SK-N-SH (cell line): Measurements from ENCODE around the gene MEGF8. TPM values are rescaled to one million over a fixed set of nuclear protein-coding genes. Genes with fewer than 3 reads are reported as not detected.

Source experiments
- CTCF ChIA-PET: fragments of 300-600, 350-600 bp; formaldehyde crosslinking; extraction: SDS; loops from one replicate; lab custom pipeline; 2021; lab: Yijun Ruan, JAX
- POLR2A ChIA-PET: fragments of 350-600 bp; sonication (Branson Sonifier 250); formaldehyde crosslinking; extraction: SDS; loops from one replicate; lab custom pipeline; 2020; ENCODE audit warnings: antibody characterized with exemption, inconsistent platforms; lab: Yijun Ruan, JAX
- DNase-seq: peaks from one replicate; pipeline ENCODE4 v3.0.0; 2012
- H2AFZ ChIP-seq: fragments of 200-600 bp; sonication (generic); 2 replicates; pipeline ENCODE4 v1.8.1; 2016; ENCODE audit warnings: antibody characterized with exemption, mild to moderate bottlenecking, low read depth
- H3F3A ChIP-seq: fragments of 200-600 bp; sonication (generic); replicated peaks from 2 replicates; pipeline ENCODE3; 2016; ENCODE audit warnings: antibody characterized with exemption, mild to moderate bottlenecking; ENCODE audit not compliant: insufficient read depth
- H3K27ac ChIP-seq, 2 experiments: fragments of 200-500 bp in 1 of 2; fragments of 200-600 bp in 1 of 2; sonication (Bioruptor generic) in 1 of 2; sonication (generic), shearing (Covaris generic) in 1 of 2; 2 replicates each; pipeline versions ENCODE4 v1.5.1 to v1.6.1; 2014 to 2016; ENCODE audit warnings: low read depth in 2 of 2, inconsistent platforms in 1 of 2, low read length in 1 of 2, mild to moderate bottlenecking in 1 of 2, mixed read lengths in 1 of 2
- H3K27me3 ChIP-seq: fragments of 200-600 bp; sonication (generic), shearing (Covaris generic); 2 replicates; pipeline ENCODE4 v1.6.1; 2016; ENCODE audit warnings: mixed run types; ENCODE audit not compliant: insufficient read depth
- H3K36me3 ChIP-seq, 2 experiments: fragments of 200-500 bp in 1 of 2; fragments of 200-600 bp in 1 of 2; sonication (Bioruptor generic) in 1 of 2; sonication (generic) in 1 of 2; replicated peaks in 1 of 2; 2 replicates each; pipeline versions ENCODE3 to v1.5.1; 2014 to 2016; ENCODE audit warnings: low read length in 1 of 2, mild to moderate bottlenecking in 1 of 2; ENCODE audit not compliant: insufficient read depth in 2 of 2, control insufficient read depth in 1 of 2
- H3K4me1 ChIP-seq, 2 experiments: fragments of 200-500 bp in 1 of 2; fragments of 200-600 bp in 1 of 2; sonication (Bioruptor generic) in 1 of 2; sonication (generic), shearing (Covaris generic) in 1 of 2; 2 replicates each; pipeline versions ENCODE4 v1.5.1 to v1.6.1; 2014 to 2016; ENCODE audit warnings: low read depth in 1 of 2, low read length in 1 of 2, mixed run types in 1 of 2; ENCODE audit not compliant: insufficient read depth in 2 of 2, control insufficient read depth in 1 of 2
- H3K4me2 ChIP-seq: fragments of 200-600 bp; sonication (generic), shearing (Covaris generic); 2 replicates; pipeline ENCODE4 v1.6.1; 2017; ENCODE audit warnings: mixed run types
- H3K4me3 ChIP-seq, 2 experiments: fragments of 200-500 bp in 1 of 2; fragments of 200-600 bp in 1 of 2; sonication (Bioruptor generic) in 1 of 2; sonication (generic), shearing (Covaris generic) in 1 of 2; 2 replicates each; pipeline versions ENCODE4 v1.5.1 to v1.8.1; 2014 to 2016; ENCODE audit warnings: low read depth in 2 of 2, inconsistent platforms in 1 of 2, low read length in 1 of 2, mild to moderate bottlenecking in 1 of 2, mixed read lengths in 1 of 2, moderate library complexity in 1 of 2
- H3K79me2 ChIP-seq: fragments of 200-600 bp; sonication (generic); 2 replicates; pipeline ENCODE4 v1.8.1; 2017; ENCODE audit warnings: mild to moderate bottlenecking; ENCODE audit not compliant: insufficient read depth
- H3K9ac ChIP-seq: fragments of 200-600 bp; sonication (generic); 2 replicates; pipeline ENCODE4 v1.6.1; 2017; ENCODE audit warnings: mixed run types
- H3K9me2 ChIP-seq: fragments of 200-600 bp; sonication (generic); 2 replicates; pipeline ENCODE4 v1.6.1; 2017; ENCODE audit warnings: mixed run types
- H3K9me3 ChIP-seq: fragments of 200-600 bp; sonication (generic); 2 replicates; pipeline ENCODE4 v1.6.1; 2017; ENCODE audit warnings: mixed run types, mild to moderate bottlenecking, moderate library complexity
- H4K20me1 ChIP-seq: fragments of 200-600 bp; sonication (generic); 2 replicates; pipeline ENCODE4 v1.6.1; 2017; ENCODE audit warnings: mild to moderate bottlenecking, mixed run types; ENCODE audit not compliant: insufficient read depth
- CHD2 ChIP-seq: fragments of 150-350 bp; IDR thresholded peaks from 2 replicates; pipeline ENCODE4 v1.6.1; 2018; ENCODE audit warnings: low read length; ENCODE audit not compliant: partially characterized antibody
- EZH2phosphoT487 ChIP-seq: fragments of 200-600 bp; sonication (generic); IDR thresholded peaks from 2 replicates; pipeline ENCODE4 v1.6.1; 2017; ENCODE audit warnings: low read depth, mixed run types, mild to moderate bottlenecking, antibody characterized with exemption, moderate library complexity, borderline replicate concordance
- FOXM1 ChIP-seq: IDR thresholded peaks from 2 replicates; pipeline ENCODE4 v1.4.0; 2012; ENCODE audit warnings: low read depth, mild to moderate bottlenecking
- GABPA ChIP-seq: IDR thresholded peaks from 2 replicates; pipeline ENCODE4 v1.4.0; 2012; ENCODE audit warnings: low read depth, mild to moderate bottlenecking
- IRF3 ChIP-seq: fragments of 150-350 bp; IDR thresholded peaks from 2 replicates; pipeline ENCODE4 v1.6.1; 2016; ENCODE audit warnings: mild to moderate bottlenecking, low read depth, low read length
- NRF1 ChIP-seq: IDR thresholded peaks from 2 replicates; pipeline ENCODE4 v1.6.1; 2012; ENCODE audit warnings: low read depth, mild to moderate bottlenecking, low read length
- RCOR1 ChIP-seq: fragments of 150-350 bp; IDR thresholded peaks from 2 replicates; pipeline ENCODE4 v1.6.1; 2017; ENCODE audit warnings: antibody characterized with exemption, low read length
- REST ChIP-seq: IDR thresholded peaks from 2 replicates; pipeline ENCODE4 v1.6.1; 2012; ENCODE audit warnings: mild to moderate bottlenecking, low read depth, low read length, moderate library complexity
- WGBS: methylation state at CpG from one replicate; pipeline ENCODE4 v1.1.6; 2017; ENCODE audit warnings: low lambda C conversion rate; 5-methylcytosine and 5-hydroxymethylcytosine counted together
- polyA plus RNA-seq, 3 experiments: library from polyadenylated mRNA; depleted of rRNA; stranded (reverse); fragments of >200 nt; gene quantifications; 2 replicates each; pipeline ENCODE4 v1.2.3, GENCODE V29; 2012

Gene MEGF8
- polyA plus RNA-seq, 1 of the 3 experiments (the other 2 are of a cell fraction) = 19.1 TPM

- TF ChIP-seq EZH2phosphoT487 (no peak), CHD2 (no peak), IRF3 (no peak), RCOR1 (peak; percentile 60; the same call in 1 of the 2 replicates), FOXM1 (no peak), NRF1 (no peak)
These were observed 47.5 kb upstream of the MEGF8 start (continued) for GRCh38 chr19:42277821-42278451.

GRCh38 chr19:42278452-42279154 lies 46.8 kb upstream of the MEGF8 start:
- POLR2A ChIA-PET = interaction anchor here (0.9 to 4.2 kb wide), 5 partner anchors 9 to 35 kb away, joined by 3 to 35 read pairs (median 8); partner anchors contain the start of genes CIC, ERF and GSK3A
- CTCF ChIA-PET = interaction anchor here (1.0 to 7.1 kb wide), 13 partner anchors 8 to 170 kb away, joined by 3 to 205 read pairs (median 4); partner anchors contain the start of genes DEDD2, ERF and GSK3A
- no peak for TF ChIP-seq FOXM1
- no peak for TF ChIP-seq GABPA
- TF ChIP-seq REST = no peak
- no peak for TF ChIP-seq IRF3
- TF ChIP-seq, all 33 proteins: peak for 0
- peak overlapping the region; percentile 83; the same call in 1 of the 2 replicates for H3K9ac ChIP-seq
- H3K36me3 ChIP-seq = peaks cover 13 to 21% of the 10 kb centered on the region in 2 experiments
- H2AFZ ChIP-seq = no peak overlapping the region
- H3K9me3 ChIP-seq = no peaks in the 10 kb centered on the region
- H4K20me1 ChIP-seq = no peaks in the 10 kb centered on the region
- H3K4me3 ChIP-seq = peak overlapping the region in 1 of 2 experiments; percentile 23; a peak in 1 of 4 replicates
- peaks cover 72% of the 10 kb centered on the region for H3K79me2 ChIP-seq
- peaks cover 51 to 72% of the 10 kb centered on the region in 2 experiments for H3K4me1 ChIP-seq
- H3K27ac ChIP-seq = peak overlapping the region; percentile 93 to 96; a peak in 3 of 4 replicates
- no peak for DNase-seq
- no peaks in the 10 kb centered on the region for H3K9me2 ChIP-seq
- no peaks in the 10 kb centered on the region for H3K27me3 ChIP-seq
- 75% methylated on average over 4 of the region's 5 CpGs for WGBS
- peaks cover 53% of the 10 kb centered on the region for H3F3A ChIP-seq
- peak overlapping the region; percentile 97 for H3K4me2 ChIP-seq
